GM04504 (cell line): Measurements from ENCODE around the gene CLN5.

Experiments used
- DNase-seq: peaks from one replicate; pipeline ENCODE4 v3.0.0-alpha.2; 2012; ENCODE audit warnings: low read depth

Gene CLN5

GRCh38 chr13:77016888-77017623 is 25.2 kb downstream of the CLN5 start:
- no peak for DNase-seq

GRCh38 chr13:77019756-77020155 is 27.9 kb downstream of the CLN5 start:
- DNase-seq = no peak

- DNase-seq = no peak
Observed at GRCh38 chr13:77022341-77022740, 30.5 kb downstream of the CLN5 start.

GRCh38 chr13:77026255-77026860 is 34.5 kb downstream of the CLN5 start:
- DNase-seq = peak; percentile 37

GRCh38 chr13:77026861-77027621 is 35.2 kb downstream of the CLN5 start, which contains the start of gene FBXL3:
FBXL3 (minus strand) TSS chr13:77027159; CDS start chr13:77021860, 5,299 bp downstream.
- DNase-seq = peak; percentile 78

GRCh38 chr13:77028202-77028601 is 36.3 kb downstream of the CLN5 start:
- no peak for DNase-seq

GRCh38 chr13:77029436-77029835 is 37.6 kb downstream of the CLN5 start:
- DNase-seq = no peak

GRCh38 chr13:77031656-77032243 is 39.9 kb downstream of the CLN5 start:
- DNase-seq = no peak

- DNase-seq = no peak
Observed at GRCh38 chr13:77033717-77034302, 41.9 kb downstream of the CLN5 start.

- no peak for DNase-seq
Observed at GRCh38 chr13:77034881-77035280, 43.0 kb downstream of the CLN5 start.

- no peak for DNase-seq
Observed at GRCh38 chr13:77036279-77036678, 44.4 kb downstream of the CLN5 start.

GRCh38 chr13:77038907-77039480 is 47.1 kb downstream of the CLN5 start:
- DNase-seq = no peak

GRCh38 chr13:77040076-77040475 is 48.2 kb downstream of the CLN5 start:
- DNase-seq = no peak

- no peak for DNase-seq
Observed at GRCh38 chr13:77040835-77041234, 49.0 kb downstream of the CLN5 start.

- DNase-seq = no peak
Observed at GRCh38 chr13:77042566-77043177, 50.8 kb downstream of the CLN5 start.

GRCh38 chr13:77047649-77048343 is 55.9 kb downstream of the CLN5 start:
- DNase-seq = no peak

GRCh38 chr13:77048681-77049080 is 56.8 kb downstream of the CLN5 start:
- DNase-seq = no peak

- no peak for DNase-seq
Observed at GRCh38 chr13:77053192-77053591, 61.3 kb downstream of the CLN5 start.
